Stimulated activated CD8-positive, alpha-beta memory T cell treated with anti-CD3 and anti-CD28 coated beads, Interleukin-12 subunit alpha, Interleukin-12 subunit beta, amount 100 ng/mL, for 1 hour (primary cell): Measurements from ENCODE around the gene HHAT.

Experiments used
- DNase-seq: peaks from one replicate; pipeline ENCODE4 v3.0.0-alpha.2; 2020; ENCODE audit warnings: low read depth

HHAT gene

GRCh38 chr1:210685295-210685650, 356.6 kb downstream of the HHAT start:
- DNase-seq, result no peak

- DNase-seq, result no peak
Observed at GRCh38 chr1:210686841-210687240, 358.1 kb downstream of the HHAT start.

GRCh38 chr1:210687582-210688279, 359.0 kb downstream of the HHAT start:
- no peak for DNase-seq

- DNase-seq, result no peak
Observed at GRCh38 chr1:210688512-210689234, 360.0 kb downstream of the HHAT start.

- DNase-seq, result no peak
Observed at GRCh38 chr1:210689826-210690225, 361.1 kb downstream of the HHAT start.

- DNase-seq, result no peak
Observed at GRCh38 chr1:210690236-210690635, 361.5 kb downstream of the HHAT start.

- DNase-seq, result no peak
Observed at GRCh38 chr1:210691039-210691610, 362.4 kb downstream of the HHAT start.

- no peak for DNase-seq
Observed at GRCh38 chr1:210692796-210693195, 364.1 kb downstream of the HHAT start.

- no peak for DNase-seq
Observed at GRCh38 chr1:210695026-210695425, 366.3 kb downstream of the HHAT start.

- DNase-seq, result no peak
Observed at GRCh38 chr1:210696709-210697108, 368.0 kb downstream of the HHAT start.

GRCh38 chr1:210697185-210697584, 368.5 kb downstream of the HHAT start:
- no peak for DNase-seq

GRCh38 chr1:210698661-210699060, 370.0 kb downstream of the HHAT start:
- no peak for DNase-seq

- DNase-seq, result no peak
Observed at GRCh38 chr1:210700083-210700482, 371.4 kb downstream of the HHAT start.

GRCh38 chr1:210700511-210700910, 371.8 kb downstream of the HHAT start:
- no peak for DNase-seq

GRCh38 chr1:210702506-210702905, 373.8 kb downstream of the HHAT start:
- DNase-seq, result no peak

- no peak for DNase-seq
Observed at GRCh38 chr1:210703593-210703992, 374.9 kb downstream of the HHAT start.

- DNase-seq, result no peak
Observed at GRCh38 chr1:210705086-210705485, 376.4 kb downstream of the HHAT start.

- DNase-seq, result no peak
Observed at GRCh38 chr1:210706246-210706645, 377.5 kb downstream of the HHAT start.

GRCh38 chr1:210707300-210708240, 378.9 kb downstream of the HHAT start:
- DNase-seq, result no peak

GRCh38 chr1:210709701-210710100, 381.0 kb downstream of the HHAT start:
- no peak for DNase-seq

GRCh38 chr1:210711825-210712612, 383.3 kb downstream of the HHAT start:
- DNase-seq, result no peak

- no peak for DNase-seq
Observed at GRCh38 chr1:210715072-210715471, 386.4 kb downstream of the HHAT start.
